IPS-20b (cell line): ENCODE results near the gene MPV17.
"Not testable (repeated sequence)": the region's sequence is repeated elsewhere in the genome, so short reads cannot be mapped to it uniquely, and the experiment has no call there.

ENCODE experiments used
- H3K27ac ChIP-seq: one replicate; pipeline ENCODE4 v1.5.1; 2013; ENCODE audit warnings: low read length
- H3K27me3 ChIP-seq: 2 replicates; pipeline ENCODE4 v1.6.1; 2013; ENCODE audit warnings: mild to moderate bottlenecking, low read length, inconsistent platforms; ENCODE audit not compliant: insufficient read depth
- H3K36me3 ChIP-seq: 2 replicates; pipeline ENCODE4 v1.6.1; 2013; ENCODE audit warnings: low read depth, mild to moderate bottlenecking, inconsistent platforms, low read length, moderate library complexity; ENCODE audit not compliant: insufficient read depth
- H3K4me1 ChIP-seq: 2 replicates; pipeline ENCODE4 v1.6.1; 2013; ENCODE audit warnings: mild to moderate bottlenecking, control low read depth, inconsistent platforms, low read length, moderate library complexity; ENCODE audit not compliant: insufficient read depth
- H3K4me3 ChIP-seq: 2 replicates; pipeline ENCODE4 v1.5.1; 2013; ENCODE audit warnings: mild to moderate bottlenecking, low read length, inconsistent platforms
- H3K9ac ChIP-seq: 2 replicates; pipeline ENCODE4 v1.6.1; 2013; ENCODE audit warnings: low read depth, mild to moderate bottlenecking, inconsistent platforms, low read length, moderate library complexity
- H3K9me3 ChIP-seq: 2 replicates; pipeline ENCODE4 v1.6.1; 2013; ENCODE audit warnings: mild to moderate bottlenecking, low read depth, low read length, inconsistent platforms; ENCODE audit not compliant: insufficient read depth

The MPV17 gene

GRCh38 chr2:27319839-27320238 is 3.1 kb downstream of the MPV17 start:
- H3K4me3 ChIP-seq, H3K9ac ChIP-seq, H3K27ac ChIP-seq, H3K36me3 ChIP-seq, H3K9me3 ChIP-seq, H3K27me3 ChIP-seq: not testable (repeated sequence)
- peaks cover 18% of the 10 kb centered on the region for H3K4me1 ChIP-seq

GRCh38 chr2:27316655-27317412 is 6.1 kb downstream of the MPV17 start:
- no peaks in the 10 kb centered on the region for H3K27me3 ChIP-seq
- H3K36me3 ChIP-seq = no peaks in the 10 kb centered on the region
- no peaks in the 10 kb centered on the region for H3K9me3 ChIP-seq
- no peak overlapping the region for H3K9ac ChIP-seq
- no peak overlapping the region for H3K4me3 ChIP-seq
- peaks cover 14% of the 10 kb centered on the region for H3K4me1 ChIP-seq
- no peak overlapping the region for H3K27ac ChIP-seq

DNA sequence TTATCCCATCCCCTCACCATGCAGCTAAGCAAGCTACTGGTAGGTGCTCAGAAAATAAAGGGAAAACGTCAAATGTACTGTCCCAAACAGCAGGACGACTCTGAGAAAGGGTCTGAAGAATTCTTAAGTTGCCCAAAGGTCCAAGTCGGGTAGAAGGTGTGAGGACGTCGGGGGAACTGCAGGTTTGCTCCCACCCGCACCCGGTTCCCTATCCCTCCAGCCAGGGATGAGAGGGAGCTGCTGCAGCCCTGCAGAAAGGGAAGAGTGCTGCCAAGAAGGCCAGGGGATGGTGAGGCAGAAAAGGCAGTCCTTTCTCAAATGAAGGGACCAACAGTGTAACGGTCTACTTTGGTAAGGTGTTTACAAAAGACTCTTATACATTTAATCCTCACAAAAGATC is 7.8 kb downstream of the MPV17 start:
- Histone ChIP-seq H3K27me3 (no peaks in the 10 kb centered on the region), H3K36me3 (no peaks in the 10 kb centered on the region), H3K9me3 (no peaks in the 10 kb centered on the region), H3K4me1 (peaks cover 8% of the 10 kb centered on the region), H3K9ac (no peak overlapping the region), H3K4me3 (no peak overlapping the region), H3K27ac (no peak overlapping the region)

DNA sequence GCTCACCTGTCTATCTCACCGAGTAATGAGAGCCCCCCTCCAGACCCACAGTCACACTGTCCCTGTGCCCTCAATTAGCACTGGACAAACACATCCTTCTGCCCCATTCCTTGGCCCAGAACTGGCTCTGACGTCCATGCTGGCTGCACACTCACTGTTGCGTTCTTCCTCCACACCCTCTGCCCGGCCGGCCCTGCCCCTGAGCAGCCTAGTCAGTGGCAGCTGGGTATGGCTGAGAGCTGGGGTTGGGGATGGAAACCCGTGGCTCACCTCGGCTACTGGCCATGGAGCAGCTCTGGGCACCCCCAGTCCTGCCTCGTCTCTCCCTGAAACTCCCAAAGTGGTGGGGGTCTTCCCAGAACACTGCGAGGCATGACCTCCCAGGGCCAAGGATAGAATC is 8.2 kb downstream of the MPV17 start:
- H3K27ac ChIP-seq = no peak overlapping the region

GRCh38 chr2:27313882-27314645 is 8.8 kb downstream of the MPV17 start:
- H3K27ac ChIP-seq = no peak overlapping the region
- H3K36me3 ChIP-seq = no peaks in the 10 kb centered on the region; the same call in 1 of the 2 replicates
- no peaks in the 10 kb centered on the region for H3K9me3 ChIP-seq
- H3K4me3 ChIP-seq = no peak overlapping the region
- peaks cover 9% of the 10 kb centered on the region; the same call in 1 of the 2 replicates for H3K27me3 ChIP-seq
- H3K4me1 ChIP-seq = peaks cover 8% of the 10 kb centered on the region
- no peak overlapping the region for H3K9ac ChIP-seq

More for the DNA sequence above, 8.2 kb downstream of the MPV17 start:
- H3K9me3 ChIP-seq = no peaks in the 10 kb centered on the region
- H3K4me3 ChIP-seq = no peak overlapping the region
- H3K4me1 ChIP-seq = peaks cover 8% of the 10 kb centered on the region
- peaks cover 2% of the 10 kb centered on the region; the same call in 1 of the 2 replicates for H3K27me3 ChIP-seq
- H3K36me3 ChIP-seq = no peaks in the 10 kb centered on the region; the same call in 1 of the 2 replicates
- H3K9ac ChIP-seq = no peak overlapping the region

GRCh38 chr2:27312152-27312551 is 10.7 kb downstream of the MPV17 start:
- Histone ChIP-seq H3K27ac (no peak overlapping the region), H3K9ac (no peak overlapping the region), H3K4me1 (peaks cover 8% of the 10 kb centered on the region), H3K9me3 (no peaks in the 10 kb centered on the region), H3K36me3 (no peaks in the 10 kb centered on the region; the same call in 1 of the 2 replicates), H3K27me3 (peaks cover 28% of the 10 kb centered on the region), H3K4me3 (no peak overlapping the region)

DNA sequence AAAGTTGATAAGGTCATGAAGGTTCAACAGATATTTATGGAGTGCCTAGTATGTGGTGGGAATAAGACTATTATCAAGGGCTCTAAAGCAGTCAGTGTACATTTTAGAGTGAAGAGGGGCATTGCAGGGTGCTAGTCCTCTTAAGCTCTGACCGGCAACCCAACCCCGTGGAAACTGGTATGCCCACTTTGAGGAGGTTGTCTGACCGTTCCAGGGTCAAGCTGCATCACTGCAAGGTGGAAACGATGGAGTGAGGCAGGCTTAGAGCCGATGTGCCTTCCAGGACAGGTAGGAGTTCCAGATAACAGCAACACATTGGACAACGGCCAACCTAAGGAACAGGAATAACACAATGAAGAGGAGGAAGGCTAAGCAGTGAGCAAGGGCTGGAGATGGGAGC is 13.2 kb downstream of the MPV17 start:
- Histone ChIP-seq H3K27me3 (peaks cover 53% of the 10 kb centered on the region), H3K4me3 (no peak overlapping the region), H3K36me3 (no peaks in the 10 kb centered on the region; the same call in 1 of the 2 replicates), H3K9ac (no peak overlapping the region), H3K4me1 (no peaks in the 10 kb centered on the region), H3K27ac (no peak overlapping the region), H3K9me3 (no peaks in the 10 kb centered on the region)

- no peaks in the 10 kb centered on the region; the same call in 1 of the 2 replicates for H3K36me3 ChIP-seq
- H3K4me3 ChIP-seq = peak within 1 kb of the TSS; percentile 47; the same call in 1 of the 2 replicates
- H3K9me3 ChIP-seq = no peaks in the 10 kb centered on the region
Measured at GRCh38 chr2:27308359-27308881, 14.5 kb downstream of the MPV17 start, which contains the start of gene UCN. Gene UCN (minus strand): TSS chr2:27308445. CDS start chr2:27307895, 550 bp downstream.

GRCh38 chr2:27307545-27308358 is 15.1 kb downstream of the MPV17 start:
- peak overlapping the region; percentile 47; the same call in 1 of the 2 replicates for H3K4me3 ChIP-seq

More at GRCh38 chr2:27308359-27308881, 14.5 kb downstream of the MPV17 start, which contains the start of gene UCN:
- Histone ChIP-seq H3K27me3 (peaks cover 58% of the 10 kb centered on the region), H3K4me1 (no peaks in the 10 kb centered on the region), H3K27ac (no peak within 1 kb of the TSS), H3K9ac (no peak within 1 kb of the TSS)

DNA sequence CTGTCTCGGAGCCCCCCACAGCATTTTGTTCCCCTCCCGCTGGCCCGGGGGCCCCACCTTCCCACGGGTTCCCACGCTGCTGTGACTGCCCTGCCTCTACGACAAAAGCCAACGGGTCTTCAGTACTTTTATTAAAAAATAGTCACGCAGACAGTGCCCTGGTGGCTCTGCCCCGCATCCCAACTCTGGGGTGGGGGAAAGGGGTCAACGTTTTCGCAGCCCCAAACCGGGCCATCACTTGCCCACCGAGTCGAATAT is 15.7 kb downstream of the MPV17 start:
- Histone ChIP-seq H3K9ac (no peak overlapping the region), H3K4me1 (no peaks in the 10 kb centered on the region), H3K4me3 (no peak overlapping the region; the same call in 1 of the 2 replicates), H3K27me3 (peaks cover 58% of the 10 kb centered on the region), H3K27ac (no peak overlapping the region), H3K36me3 (no peaks in the 10 kb centered on the region; the same call in 1 of the 2 replicates), H3K9me3 (no peaks in the 10 kb centered on the region)

More at GRCh38 chr2:27307545-27308358, 15.1 kb downstream of the MPV17 start:
- Histone ChIP-seq H3K9ac (no peak overlapping the region), H3K9me3 (no peaks in the 10 kb centered on the region), H3K27ac (no peak overlapping the region), H3K4me1 (no peaks in the 10 kb centered on the region), H3K27me3 (peaks cover 58% of the 10 kb centered on the region), H3K36me3 (no peaks in the 10 kb centered on the region; the same call in 1 of the 2 replicates)
